NCI-H187 (cell line): ENCODE results near the gene PTMS.

Source experiments
- DNase-seq, 2 experiments: peaks; one replicate each; lab custom pipeline; 2025; lab: John Stamatoyannopoulos, UW

PTMS gene

DNA sequence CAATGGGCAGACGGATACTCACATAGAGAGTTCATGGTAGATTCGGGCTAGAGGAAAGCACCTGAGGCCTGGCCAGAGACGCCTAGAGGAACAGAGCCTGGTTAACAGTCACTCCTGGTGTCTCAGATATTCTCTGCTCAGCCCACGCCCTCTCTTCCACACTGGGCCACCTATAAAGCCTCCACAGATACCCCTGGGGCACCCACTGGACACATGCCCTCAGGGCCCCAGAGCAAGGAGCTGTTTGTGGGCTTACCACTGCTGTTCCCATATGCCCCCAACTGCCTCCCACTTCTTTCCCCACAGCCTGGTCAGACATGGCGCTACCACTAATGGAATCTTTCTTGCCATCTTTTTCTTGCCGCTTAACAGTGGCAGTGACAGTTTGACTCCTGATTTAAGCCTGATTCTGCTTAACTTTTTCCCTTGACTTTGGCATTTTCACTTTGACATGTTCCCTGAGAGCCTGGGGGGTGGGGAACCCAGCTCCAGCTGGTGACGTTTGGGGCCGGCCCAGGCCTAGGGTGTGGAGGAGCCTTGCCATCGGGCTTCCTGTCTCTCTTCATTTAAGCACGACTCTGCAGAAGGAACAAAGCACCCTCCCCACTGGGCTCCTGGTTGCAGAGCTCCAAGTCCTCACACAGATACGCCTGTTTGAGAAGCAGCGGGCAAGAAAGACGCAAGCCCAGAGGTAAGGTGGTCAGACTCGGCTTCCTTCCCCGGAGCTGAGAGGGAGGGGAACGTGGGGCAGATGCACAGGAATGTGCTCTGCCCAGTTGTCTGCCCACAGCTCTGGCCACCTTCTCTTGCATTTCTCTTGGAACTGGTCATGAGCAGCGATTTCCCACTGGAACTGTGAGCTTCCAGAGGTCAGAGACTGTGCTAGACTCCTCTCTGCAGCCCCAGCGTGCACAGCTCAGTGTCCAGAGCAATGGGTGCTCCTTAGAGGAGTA, 23.1 kb downstream of the PTMS start, which contains the start of gene CD4:
Gene CD4, plus strand, starts transcription at position 557 of the 953 bp plus-strand sequence. CDS start 10,611 bp downstream, outside the sequence.
- DNase-seq: no peak

DNA sequence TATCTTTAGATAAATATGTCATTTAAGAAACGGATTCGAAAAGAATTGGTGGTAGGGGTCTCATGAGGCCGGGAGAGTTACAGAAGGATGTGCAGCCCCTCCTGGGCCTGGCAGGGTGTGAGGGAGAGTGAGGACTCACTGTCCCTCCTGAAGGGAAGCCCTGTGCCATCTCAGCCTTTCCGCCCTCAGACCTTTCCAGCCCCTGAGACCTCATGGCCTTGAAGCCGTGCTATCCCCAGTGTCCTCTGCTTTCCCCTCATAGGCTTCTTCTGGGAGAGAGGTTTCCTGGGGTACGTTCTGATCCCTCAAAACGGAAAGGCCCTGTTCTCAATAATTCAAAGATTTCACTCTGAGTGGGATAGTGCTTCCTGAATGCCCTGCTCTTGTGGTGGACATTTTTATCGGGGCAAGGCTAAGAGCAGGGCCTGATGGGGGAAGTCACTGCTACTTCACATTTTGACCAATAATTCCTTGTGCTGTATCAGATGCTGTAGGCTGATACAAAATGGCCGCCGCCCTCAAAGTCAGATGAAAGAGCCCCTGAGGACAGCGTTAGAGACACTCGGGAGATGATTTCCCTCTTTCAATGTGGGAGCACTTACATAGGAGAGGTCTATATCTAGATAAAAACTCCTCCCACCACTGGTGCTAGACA, 24.5 kb downstream of the PTMS start:
- DNase-seq: no peak

DNA sequence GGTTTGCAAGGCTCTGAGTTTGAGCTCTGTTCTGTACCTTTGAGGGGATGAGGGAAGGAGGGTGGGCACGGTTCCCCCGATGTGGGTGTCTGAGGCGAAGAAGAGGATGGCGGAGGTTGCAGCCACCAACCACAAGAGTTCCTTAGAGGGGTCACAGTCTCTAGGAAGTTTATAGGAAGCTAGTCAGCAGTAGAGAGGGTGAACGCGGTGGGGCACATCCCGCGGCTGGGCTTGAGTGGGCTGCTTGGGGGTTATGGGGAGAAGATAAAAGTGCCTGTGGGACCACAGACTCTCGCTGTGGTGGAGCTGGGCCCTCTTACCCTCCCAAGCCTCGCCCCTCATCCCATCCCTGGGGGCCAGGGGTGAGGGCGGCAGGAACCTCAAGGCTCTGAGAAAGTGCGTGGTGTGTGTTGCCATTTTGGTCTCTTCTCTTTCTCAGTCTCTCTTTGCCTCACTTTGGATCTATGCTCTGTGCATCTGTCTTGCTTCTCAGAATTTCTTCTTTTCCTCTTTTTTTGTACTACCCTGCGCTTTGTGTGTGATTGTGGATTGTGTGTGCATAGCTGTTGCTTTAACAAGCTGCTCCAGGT, 25.9 kb downstream of the PTMS start:
- no peak for DNase-seq

DNA sequence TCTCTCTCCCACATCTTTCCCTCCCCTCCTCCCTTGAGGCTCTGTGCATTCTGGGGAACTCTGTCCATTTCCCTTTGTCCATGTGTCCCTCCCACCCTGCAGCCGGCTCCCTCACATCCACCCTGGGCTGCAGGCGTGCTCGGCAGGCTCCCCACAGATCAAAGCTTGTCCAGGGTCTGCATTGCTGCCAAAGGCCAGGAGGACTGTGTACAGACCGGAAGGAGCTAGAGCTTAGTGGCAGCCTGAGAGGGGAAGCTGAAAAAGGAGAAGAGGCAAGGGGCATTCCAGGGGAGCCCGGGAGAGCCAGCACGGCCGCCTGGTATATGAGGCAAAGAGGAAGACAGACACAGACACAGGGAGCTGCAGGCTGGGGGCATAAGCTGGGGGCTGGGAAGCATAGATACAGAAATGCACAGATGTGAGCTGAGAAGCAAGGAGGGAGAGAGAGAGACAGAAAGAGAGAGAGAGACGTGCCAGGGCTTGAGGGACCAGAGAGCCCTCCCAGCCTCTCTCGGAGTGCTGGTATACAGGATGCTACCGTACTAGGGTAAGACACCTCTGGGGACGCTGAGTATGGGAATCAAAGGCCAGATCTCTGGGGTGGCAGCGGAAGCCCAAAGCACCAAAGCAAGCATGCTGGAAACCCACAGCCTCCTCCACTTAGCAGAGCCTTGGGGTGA, 26.5 kb downstream of the PTMS start:
- DNase-seq: no peak

DNA sequence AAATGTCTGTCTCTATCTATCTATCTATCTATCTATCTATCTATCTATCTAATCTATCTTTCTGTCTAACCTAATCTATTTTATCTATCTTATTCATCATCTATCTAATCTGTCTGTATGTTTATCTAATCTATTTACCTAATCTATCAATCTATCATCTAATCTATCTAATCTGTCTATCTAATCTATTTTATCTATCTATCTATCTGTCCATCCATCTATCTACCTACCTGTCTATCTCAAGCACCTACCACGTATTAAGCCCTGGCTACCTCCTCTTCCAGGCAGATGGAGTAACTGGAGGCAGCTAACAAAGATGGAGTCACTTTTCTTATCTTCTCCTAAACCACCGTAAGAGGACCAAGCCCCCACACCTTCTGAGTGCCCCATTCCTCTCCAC, 28.9 kb downstream of the PTMS start:
- no peak for DNase-seq

DNA sequence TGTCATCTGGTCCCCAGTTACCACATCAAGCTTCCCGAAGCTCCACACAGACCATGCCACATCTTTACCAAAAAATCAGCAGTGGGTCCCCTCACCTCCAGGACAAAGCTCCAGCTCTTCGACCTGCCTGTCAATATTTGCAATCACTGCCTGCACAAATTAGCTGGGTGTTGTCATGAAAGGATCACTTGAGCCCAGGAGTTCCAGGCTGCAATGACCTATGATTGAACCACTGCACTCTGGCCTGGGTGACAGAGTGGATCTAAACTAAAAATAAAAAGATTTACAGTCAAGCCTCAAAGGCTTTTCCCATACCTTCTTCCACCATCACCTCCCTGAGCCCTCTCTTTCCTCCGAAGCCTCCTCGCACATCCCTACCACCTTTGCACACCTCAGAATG, 30.4 kb downstream of the PTMS start:
- DNase-seq: no peak

DNA sequence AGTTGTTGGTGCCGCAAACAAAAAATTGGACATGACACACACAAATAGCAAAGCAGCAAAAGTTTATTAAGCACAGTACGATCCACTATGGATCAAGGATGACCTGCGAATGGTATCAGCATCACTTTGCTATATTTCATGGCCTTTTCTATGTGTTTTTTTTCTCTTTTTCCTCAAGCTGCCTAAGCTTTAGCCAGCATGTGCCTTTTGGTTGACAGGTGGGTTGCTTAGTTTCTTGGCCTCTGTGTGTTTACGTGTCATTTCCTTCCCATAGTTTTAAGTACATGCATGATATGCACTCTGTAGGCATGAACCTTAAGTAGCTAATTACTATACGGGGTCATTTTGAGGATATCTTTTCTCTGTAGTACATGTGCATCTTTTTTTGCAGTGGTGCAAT, 33.0 kb downstream of the PTMS start:
- DNase-seq: no peak

DNA sequence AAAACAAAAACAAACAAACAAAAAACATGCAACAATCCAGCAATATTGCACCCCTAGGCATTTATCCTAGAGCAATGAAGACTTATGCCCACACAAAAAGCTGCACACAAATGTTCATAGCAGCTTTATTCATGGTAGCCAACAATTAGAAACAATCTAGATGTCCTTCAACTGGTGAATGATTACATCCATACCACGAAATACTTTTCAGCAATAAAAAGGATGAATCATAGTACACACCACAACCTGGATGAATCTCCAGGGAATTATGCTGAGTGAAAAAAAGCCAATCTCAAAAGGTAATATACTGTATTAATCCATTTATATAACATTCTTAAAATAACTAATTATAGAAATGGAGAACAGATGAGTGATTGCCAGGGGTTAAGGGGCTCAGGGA, 41.0 kb downstream of the PTMS start:
- no peak for DNase-seq

DNA sequence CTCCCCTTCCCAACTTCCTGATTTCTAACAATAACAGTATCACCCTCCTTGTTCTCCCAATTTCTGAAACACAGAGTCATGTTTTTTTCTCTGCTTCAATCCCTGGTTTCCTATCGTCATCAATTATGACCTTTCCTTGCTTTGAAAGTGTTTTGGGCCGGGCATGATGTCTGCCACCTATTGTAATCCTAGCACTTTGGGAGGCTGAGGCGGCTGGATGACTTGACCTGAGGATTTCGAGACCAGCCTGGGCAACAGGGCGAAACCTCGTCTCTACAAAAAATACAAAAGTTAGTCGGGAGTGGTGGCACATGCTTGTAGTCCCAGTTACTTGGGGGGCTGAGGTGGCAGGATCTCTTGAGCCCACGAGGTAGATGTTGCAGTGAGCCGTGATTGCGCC, 42.9 kb downstream of the PTMS start:
- no peak for DNase-seq

DNA sequence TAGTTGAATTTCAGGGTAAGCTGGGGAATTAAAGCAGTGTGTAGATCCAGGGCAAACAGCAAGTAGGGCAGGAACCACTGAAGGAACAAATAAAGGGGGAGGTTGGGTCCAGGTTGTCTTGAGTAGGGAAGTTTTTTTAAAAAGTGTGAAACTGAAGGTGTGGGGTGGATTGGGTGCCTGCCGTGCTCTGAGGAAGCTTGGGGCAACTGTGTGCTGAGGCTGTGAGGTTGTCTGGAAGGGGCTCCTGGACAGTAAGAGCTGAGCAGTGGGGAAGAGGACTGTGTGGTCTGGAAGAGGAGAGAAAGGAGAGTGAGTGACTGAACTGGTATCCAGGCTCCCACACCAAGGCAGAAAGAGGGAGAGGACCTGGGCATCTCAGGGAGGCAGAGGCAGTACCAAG, 44.6 kb downstream of the PTMS start:
- no peak for DNase-seq

DNA sequence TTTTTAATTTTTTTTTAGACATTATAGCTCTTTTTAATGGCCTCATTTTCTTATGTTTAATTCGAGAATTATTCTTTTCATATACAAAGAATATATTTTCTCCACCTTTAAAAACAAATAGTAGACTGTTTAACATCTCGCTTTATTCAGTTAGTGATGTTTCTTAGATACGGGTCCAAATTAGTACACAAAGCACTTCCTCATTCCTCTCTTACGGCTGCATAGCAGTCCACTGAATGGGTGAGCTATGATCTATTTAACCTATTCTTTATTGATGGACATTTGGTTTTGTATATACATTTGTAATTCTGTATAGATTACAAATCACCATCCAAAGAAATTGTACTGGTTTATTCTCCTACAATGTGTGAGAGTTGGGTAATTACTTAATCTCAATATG, 47.2 kb downstream of the PTMS start:
- no peak for DNase-seq

DNA sequence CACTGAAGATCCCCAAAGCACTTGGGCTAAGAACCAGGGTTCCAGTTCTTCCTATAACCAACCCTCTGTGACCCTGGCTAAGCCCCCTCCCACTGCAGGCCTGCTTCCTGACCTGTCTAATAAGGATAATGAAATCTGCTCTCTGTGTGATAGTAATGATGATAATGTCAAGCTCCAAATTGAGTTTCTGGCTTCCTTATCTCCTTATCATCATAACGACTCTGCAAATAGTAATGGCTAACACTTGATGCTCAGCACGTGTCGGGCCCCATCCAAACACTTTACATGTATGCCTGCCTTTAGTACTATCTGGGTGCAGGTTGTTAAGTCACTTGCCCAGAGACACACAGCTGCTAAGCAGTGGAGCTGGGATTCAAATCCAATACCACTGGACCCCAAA, 50.4 kb downstream of the PTMS start:
- no peak for DNase-seq

DNA sequence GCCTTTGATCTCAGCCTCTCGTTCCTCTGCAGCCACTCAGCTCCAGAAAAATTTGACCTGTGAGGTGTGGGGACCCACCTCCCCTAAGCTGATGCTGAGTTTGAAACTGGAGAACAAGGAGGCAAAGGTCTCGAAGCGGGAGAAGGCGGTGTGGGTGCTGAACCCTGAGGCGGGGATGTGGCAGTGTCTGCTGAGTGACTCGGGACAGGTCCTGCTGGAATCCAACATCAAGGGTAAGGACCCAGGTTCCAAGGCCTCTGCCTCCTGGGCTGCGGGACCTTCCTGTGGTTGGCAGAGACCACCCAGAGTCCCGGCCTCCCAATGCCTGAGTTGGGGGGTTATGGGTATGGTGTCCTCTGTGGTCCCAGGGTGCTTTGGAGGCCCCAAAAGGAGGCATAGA, 50.9 kb downstream of the PTMS start:
- DNase-seq: no peak

DNA sequence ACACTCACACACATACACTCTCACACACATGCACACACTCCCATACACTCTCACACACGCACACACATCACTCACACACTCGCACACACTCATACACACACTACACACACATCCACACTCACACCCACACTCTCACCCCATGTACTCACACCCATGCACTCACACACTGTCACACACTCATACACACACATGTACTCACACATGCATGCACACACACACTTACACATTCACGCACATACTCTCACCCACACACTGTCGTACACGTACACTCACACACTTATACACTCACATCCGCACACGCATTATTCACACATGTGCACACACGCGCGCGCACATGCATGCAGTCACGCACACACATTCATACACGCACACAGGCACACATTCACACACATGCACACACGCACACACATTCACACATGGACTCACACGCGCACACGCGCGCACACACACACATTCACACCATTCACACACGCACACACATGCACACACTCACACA, 51.5 kb downstream of the PTMS start:
- no peak for DNase-seq

DNA sequence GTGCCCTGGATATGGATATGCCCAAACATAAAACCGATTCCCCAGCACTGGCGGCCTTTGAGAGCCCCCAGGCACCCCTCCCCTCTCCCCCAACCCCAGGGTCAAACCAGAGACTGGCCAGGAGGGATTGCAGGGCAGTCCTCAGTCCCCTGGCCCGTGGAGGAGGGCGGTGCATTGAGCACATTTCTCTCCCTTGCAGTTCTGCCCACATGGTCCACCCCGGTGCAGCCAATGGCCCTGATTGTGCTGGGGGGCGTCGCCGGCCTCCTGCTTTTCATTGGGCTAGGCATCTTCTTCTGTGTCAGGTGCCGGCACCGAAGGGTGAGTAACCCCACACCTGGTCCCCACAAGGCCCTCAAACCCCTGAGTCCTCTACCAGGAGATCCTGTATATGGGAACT, 52.1 kb downstream of the PTMS start:
- DNase-seq: no peak

DNA sequence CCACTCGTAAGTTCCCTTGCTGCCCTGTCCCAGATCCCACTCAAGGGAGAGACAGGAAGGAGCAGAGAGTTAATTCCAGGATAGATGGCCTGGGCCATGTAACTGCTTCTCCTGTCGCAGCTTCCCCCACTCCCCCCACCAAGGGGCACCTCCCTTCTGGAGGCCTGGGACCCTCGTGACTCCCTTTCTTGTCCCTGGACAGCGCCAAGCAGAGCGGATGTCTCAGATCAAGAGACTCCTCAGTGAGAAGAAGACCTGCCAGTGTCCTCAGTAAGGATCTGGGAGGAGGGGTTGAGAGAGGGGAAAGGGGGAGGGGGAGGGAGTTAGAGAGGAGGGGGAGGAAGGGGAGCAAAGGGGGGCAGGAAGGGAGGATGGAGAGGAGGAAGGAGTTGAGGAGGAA, 52.5 kb downstream of the PTMS start:
- DNase-seq: no peak

DNA sequence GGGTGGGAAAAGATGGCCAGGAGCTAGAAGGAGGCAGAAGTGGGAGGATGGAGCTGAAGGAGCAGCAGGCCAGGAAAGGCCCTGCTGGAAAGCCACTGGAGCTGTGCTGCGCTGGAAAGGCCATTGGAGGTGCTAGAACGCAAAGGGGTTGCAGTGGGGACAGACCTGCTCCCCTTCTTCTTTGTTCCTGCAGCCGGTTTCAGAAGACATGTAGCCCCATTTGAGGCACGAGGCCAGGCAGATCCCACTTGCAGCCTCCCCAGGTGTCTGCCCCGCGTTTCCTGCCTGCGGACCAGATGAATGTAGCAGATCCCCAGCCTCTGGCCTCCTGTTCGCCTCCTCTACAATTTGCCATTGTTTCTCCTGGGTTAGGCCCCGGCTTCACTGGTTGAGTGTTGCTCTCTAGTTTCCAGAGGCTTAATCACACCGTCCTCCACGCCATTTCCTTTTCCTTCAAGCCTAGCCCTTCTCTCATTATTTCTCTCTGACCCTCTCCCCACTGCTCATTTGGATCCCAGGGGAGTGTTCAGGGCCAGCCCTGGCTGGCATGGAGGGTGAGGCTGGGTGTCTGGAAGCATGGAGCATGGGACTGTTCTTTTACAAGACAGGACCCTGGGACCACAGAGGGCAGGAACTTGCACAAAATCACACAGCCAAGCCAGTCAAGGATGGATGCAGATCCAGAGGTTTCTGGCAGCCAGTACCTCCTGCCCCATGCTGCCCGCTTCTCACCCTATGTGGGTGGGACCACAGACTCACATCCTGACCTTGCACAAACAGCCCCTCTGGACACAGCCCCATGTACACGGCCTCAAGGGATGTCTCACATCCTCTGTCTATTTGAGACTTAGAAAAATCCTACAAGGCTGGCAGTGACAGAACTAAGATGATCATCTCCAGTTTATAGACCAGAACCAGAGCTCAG, 53.2 kb downstream of the PTMS start:
- DNase-seq: no peak

DNA sequence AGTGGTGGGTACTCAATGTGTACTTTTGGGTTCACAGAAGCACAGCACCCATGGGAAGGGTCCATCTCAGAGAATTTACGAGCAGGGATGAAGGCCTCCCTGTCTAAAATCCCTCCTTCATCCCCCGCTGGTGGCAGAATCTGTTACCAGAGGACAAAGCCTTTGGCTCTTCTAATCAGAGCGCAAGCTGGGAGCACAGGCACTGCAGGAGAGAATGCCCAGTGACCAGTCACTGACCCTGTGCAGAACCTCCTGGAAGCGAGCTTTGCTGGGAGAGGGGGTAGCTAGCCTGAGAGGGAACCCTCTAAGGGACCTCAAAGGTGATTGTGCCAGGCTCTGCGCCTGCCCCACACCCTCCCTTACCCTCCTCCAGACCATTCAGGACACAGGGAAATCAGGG, 54.0 kb downstream of the PTMS start:
- no peak for DNase-seq
